ENCODE data around the gene PLPPR3. TPM values are rescaled to one million over a fixed set of nuclear protein-coding genes. Genes with fewer than 3 reads are reported as not detected.

The PLPPR3 gene
- total RNA-seq, 1 donor from 2014 or later = not detected

DNA sequence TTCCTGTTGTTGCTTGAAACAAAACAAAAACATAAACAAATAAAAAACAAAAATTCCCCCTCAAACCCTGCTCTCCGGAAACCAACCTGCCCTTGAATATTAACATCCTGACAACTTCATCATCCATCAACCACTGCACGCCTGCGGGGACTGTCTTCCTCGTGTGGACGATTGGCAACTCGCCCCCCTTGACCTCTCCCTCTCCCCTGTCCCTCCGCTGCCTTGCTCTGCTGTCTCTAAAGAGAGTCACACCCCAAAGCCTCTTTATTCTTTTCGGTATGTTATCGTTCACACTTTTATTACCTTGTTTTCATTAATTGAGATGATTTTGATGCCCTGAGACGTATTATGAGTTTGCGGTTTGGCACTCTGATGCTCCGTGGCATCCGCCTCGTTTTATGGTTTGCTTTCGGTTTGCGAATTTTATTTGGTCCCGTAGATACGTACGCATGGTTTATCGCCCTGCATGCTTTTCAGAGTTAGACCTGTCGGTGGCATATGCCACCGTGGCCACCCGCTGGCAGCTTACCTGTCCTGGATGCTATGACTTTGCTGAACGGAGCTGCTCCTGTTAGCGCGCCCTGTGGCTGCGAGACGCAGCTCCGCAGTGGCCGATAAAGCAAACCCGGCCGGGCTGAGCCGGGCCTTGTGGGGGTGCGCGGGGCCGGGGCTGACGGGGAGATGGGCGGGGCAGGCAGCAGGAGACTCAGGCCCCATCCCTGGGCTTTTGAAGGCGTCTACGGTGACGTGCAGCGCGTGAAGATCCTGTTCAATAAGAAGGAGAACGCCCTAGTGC lies 13.9 kb downstream of the PLPPR3 start:
- no peak for ATAC-seq

- no peak for ATAC-seq
These were observed 14.8 kb downstream of the PLPPR3 start for GRCh38 chr19:806815-807421.

DNA sequence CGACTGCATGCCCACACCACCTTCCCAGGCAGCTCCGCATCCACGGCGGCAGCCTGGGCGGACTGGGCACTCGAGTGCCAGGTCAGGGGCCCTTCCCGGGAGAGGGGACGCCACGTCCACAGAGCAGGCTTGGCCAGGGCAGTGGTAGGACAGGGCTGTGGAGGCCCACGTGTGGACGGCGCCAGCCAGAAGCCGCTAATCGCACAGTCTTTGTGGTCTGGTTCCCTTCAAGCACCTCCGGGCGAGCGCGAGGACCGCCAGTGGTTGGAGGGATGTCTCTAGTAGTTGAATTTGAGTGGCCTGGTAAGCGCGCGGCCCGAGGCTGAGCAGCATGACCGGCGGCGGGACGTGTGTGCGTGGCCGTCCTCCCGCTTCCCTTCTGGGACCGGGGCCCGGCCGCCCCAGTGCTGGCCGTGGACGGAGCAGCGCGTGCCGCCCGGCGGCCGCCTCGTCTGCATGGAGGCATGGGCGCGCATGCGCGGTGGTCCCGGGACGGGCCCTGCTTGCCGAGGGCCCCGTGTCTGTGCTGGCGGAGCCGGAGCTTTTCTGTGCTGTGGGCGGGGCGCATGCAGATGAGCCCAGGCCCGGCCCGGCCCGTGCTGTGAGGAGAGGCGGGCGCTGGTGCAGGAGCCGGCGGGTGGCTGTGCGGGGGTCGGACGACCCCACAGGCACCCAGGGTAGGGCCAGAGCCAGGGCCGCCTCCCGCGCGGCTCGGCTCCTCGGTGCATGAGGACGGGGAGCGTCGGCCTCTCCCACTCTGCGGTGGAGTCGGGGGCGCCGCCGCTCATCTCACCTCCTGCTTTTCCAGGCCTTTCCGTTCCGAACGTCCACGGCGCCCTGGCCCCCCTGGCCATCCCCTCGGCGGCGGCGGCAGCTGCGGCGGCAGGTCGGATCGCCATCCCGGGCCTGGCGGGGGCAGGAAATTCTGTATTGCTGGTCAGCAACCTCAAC lies 15.9 kb downstream of the PLPPR3 start:
- peak; percentile 1 for ATAC-seq

DNA sequence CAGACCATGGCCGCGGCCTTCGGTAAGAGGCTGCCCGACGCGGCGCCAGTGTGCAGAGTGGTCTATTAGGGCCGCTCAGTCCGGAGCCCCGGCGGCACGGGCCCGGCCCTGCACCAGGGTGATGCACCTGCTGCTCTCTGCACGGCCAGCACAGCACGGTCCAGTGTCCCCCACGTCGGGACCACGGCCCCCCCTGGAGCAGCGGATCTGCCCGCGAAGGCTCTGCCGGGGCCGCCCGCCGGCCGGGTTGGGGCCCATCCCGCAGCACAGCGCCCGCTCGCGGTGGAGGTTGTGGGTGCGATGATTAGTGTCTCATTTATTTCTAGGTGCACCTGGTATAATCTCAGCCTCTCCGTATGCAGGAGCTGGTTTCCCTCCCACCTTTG lies 16.6 kb downstream of the PLPPR3 start:
- no peak for ATAC-seq

DNA sequence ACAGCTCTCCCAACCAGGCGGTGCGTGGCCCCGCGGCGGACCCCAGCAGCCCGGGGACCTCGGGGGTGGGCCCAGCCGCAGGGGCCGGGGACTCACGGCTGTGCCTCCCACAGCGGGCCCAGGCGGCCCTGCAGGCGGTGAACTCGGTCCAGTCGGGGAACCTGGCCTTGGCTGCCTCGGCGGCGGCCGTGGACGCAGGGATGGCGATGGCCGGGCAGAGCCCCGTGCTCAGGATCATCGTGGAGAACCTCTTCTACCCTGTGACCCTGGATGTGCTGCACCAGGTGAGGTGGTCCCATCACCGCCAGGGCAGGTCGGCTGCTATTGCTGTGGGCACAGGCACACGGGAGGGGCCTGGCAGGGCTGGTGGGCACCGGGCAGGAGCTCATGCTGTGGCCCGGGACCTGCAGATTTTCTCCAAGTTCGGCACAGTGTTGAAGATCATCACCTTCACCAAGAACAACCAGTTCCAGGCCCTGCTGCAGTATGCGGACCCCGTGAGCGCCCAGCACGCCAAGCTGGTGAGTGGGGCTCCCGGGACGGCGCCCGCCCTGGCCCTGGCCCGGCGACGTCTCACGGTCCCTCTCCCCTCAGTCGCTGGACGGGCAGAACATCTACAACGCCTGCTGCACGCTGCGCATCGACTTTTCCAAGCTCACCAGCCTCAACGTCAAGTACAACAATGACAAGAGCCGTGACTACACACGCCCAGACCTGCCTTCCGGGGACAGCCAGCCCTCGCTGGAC lies 17.2 kb downstream of the PLPPR3 start:
- ATAC-seq = no peak

- ATAC-seq = no peak
These were observed 17.9 kb downstream of the PLPPR3 start for GRCh38 chr19:803686-804418.

DNA sequence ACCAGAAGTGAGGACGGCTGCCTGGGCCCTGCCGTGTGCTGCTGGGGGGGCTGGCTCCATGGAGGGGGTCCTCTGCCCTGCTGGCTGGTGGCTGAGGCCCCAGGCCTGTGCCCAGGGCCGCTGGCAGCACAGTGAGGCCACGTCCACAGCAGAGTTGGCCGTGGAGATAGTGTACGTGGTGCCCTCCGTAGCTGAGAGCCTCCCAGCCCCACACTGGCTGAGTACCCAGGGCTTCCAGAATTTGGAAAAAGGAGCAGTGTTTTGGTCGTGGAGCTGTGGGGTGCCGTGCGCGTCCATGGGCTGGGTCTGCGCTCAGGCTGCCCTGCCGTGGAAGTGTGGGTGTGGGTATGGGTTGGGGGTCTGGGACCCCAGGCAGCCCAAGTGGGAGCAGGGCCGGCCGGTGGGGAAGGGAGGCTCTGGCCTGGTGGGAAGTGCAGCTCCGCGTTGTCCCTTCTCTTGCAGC lies 18.6 kb downstream of the PLPPR3 start:
- ATAC-seq = no peak

DNA sequence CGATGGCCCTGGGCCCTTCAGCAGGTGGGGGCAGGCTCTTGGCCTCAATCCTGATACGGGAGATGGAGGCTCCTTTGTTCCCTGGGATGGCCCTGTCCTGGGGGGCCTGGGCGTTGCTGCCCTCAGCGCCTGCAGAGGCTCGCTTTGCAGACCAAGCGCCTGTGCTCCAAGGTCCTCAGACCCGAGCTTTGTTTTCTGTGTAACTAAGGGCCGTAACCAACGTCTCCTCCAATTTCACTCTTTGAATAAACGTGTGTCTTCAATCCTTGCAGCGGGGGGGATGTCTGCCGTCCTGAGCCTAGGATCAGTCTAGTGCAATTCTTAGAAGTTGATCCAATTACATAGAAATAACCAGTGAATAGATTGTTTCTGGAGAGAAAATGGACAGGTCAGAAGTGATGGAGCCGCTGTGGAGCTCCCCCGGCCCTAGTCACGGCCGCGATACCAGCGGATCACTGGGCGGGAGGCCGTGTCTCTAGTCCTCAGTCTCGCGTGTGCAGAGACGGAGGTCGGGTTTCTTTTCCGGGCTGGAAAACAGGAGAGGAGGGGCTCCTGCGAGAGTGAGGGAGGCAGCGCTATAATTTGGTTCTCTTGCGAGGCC lies 19.2 kb downstream of the PLPPR3 start:
- ATAC-seq = no peak

DNA sequence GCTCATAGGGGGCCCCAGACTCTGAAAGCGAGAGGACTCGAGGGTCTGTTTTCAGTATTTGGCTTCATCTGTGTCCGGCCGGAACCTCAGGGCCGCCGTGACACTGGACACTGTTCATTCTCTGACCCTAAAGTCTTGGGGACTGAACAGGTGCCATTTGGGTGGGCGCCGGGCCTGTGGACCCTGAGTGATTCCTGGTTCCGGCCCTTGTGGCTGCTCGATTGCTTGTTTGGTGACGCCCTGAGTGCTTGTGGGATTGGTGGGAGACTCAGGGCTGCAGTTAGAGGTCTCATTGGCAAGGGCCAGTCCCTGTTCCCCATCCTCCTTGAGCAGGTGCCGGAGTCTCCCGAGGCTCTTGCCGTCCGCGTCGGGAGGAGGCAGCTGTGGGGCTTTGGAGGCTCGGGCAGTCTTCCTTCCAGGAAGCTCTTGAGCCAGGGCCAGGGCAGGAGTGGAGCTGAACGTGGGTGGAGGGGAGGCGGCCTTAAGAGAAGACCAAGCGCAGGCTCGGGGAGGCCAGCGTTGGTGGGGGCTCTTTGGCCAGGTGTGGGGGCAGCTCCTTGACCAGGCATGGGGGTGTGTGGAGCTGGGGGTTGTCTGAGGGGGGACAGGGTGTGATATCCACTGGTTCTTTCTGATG lies 19.8 kb downstream of the PLPPR3 start:
- ATAC-seq = no peak

DNA sequence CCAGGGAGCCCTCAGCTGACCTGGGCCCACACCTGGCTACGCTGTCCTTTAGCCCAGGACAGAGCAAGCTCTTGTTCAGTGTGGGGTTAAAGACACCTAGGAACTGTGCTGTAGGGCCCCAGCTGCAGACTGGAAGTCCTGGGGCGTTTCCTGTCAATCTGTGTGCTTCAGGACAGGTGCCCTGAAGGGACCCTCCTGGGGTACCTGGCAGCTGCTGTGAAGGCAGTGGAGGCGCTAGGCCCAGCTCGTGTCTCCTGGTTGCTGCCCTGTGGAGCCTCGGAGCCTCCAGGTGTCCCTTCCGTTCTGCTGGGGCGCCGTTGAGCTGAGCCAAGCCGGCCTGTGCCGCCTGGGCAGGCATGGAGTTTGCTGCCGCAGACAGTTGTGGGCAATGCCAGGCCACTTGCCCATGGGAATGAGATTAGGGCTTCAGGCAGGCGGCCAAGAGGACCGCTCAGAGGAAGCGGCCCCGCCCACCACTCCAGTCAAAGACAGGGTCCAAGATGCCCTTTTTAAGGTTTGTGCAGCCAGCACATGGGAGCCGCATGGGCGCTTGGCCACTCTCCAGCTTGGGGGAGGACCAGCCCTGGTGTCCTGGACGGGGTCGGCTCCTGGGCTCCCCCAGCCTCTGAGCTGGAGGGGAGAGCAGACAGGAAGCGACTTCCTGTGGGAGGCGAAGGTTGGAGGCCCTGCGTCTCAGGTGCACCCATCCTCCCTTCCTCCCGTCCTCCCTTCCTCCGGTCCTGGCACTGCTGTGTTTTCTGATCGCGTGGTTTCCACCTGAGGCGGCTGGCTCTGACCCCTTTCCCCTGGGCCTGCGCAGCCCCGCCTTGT lies 20.5 kb downstream of the PLPPR3 start:
- ATAC-seq = no peak

DNA sequence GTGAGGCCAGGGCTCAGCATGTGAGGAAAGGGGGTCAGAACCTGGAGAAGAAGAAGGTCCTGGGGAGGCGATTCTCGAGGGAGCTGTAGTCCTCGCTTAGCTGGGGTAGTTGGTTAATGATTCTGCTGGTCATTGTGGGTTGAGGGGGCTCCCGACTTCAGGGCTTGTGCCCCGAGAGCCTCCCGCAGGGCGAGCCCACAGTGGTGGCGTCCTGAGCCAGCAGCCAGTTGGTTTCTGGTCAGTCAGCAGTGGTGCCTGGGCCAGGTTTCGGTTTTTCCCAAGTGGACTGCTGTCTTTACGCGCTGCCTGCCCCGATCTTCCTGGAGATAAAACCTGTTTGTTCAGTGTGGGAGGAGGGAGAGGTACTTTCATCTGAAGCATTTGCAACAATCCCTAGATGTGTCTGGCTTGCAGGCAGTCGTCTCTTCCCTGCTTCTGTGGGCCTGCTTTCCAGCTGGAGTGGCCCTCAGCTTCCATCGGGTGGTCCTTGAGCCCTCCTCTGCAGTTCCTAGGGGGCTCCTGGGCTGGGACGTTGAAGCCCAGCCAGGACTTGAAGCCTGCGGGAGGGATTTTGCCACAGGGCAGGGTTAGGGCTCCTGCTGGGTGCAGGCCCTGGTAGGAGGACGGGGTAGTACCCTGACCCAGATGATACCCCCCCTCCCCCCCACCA lies 21.3 kb downstream of the PLPPR3 start:
- ATAC-seq = peak; percentile 1

GRCh38 chr19:799076-799881 lies 22.5 kb downstream of the PLPPR3 start:
- no peak for ATAC-seq

DNA sequence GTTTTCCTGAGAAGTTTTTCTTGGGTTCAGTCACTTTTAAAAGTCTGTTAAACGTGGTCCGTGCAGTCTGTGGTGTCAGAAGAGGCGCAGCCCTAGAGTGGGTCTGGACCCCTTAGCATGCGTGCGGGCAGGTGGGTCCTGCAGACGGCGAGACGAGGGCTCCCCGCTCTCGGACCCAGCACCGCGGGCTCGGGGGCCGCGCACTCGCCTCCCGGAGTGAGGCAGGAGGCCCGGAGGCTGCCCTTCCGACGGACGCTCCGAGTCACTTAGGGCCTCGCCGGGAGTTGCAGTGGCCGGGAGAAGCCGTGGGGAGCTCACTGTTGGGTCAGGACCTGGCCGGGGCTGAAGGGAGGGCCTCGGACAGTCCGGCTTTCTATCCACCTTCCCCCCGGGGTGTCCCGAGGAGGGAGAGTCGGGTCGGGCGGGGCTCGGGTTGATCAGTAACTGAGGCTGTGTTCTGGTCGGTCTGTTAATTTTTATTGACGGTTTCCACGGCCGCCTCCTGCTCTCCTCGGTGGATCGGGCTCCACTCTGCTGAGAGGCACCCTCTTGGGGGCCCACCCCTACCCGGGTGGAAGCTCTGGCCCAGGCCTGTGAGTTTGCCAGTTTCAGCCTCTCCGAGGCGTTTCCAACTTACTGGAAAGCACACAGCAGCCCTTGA lies 23.2 kb downstream of the PLPPR3 start:
- ATAC-seq = no peak

GRCh38 chr19:797528-798414 lies 24.0 kb downstream of the PLPPR3 start:
- ATAC-seq = peak; percentile 53

DNA sequence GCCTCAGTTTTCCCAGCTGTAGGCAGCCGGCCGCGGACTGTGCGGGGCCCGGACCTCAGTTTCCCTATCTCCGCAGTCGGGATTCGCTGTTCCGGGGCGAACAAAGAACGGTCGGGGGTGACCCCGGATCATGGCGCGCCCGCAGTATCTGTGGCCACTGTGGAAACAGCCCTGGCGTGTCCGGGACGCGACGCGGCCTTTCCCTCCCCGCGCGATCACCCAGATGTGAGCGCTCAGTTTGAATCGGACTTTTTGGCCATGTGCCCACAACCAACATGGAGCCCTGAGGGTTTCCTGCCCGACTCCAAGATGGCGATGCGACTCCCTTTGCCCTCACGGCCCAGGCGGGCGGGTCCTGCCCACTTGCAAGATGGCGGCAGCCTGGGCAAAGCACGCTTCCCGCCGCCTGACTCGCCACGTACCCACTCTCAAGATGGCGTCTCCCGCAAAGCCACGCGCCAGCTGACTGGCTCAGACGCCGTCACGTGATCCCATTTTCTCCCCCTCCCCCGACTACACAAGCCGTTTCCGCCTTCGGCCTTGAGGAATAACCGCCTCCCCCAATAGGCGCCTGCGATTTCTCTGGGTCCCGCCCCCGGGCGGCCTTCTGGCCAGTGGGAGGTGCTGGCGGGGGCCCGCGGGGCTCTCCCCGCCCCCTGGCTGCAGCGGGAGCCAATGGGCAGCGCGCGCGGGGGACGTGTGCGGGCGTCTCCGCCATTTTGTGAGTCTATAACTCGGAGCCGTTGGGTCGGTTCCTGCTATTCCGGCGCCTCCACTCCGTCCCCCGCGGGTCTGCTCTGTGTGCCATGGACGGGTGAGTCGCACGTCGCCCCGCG lies 24.8 kb downstream of the PLPPR3 start, which contains the start of gene PTBP1:
Gene PTBP1, plus strand, starts transcription at position 761 of the 836 bp plus-strand sequence. Its CDS starts 46 bp downstream, at position 807.
- ATAC-seq = peak; percentile 88

Measured in esophagus mucosa (tissue), 1 donor.